Upper lobe of left lung (tissue), 4 donors: Measurements from ENCODE around the gene UBE4A.

Source experiments
- CTCF ChIP-seq, 6 experiments: fragments of 450-650 bp in 4 of 6; fragments of 200-600 bp in 2 of 6; sonication (generic) in 2 of 6; IDR thresholded peaks; one replicate each; pipeline ENCODE4 v1.5.1; 2016 to 2019; ENCODE audit warnings: antibody characterized with exemption in 6 of 6
- EP300 ChIP-seq, 4 donors: sonication (generic); formaldehyde crosslinking; IDR thresholded peaks; one replicate each; pipeline ENCODE4 v1.5.1; 2017; ENCODE audit warnings: antibody characterized with exemption in 4 of 4, control low read depth in 2 of 4
- POLR2A ChIP-seq, 4 donors: fragments of 450-650 bp; IDR thresholded peaks; one replicate each; pipeline ENCODE4 v1.5.1; 2016 to 2017; ENCODE audit warnings: antibody characterized with exemption in 4 of 4, mild to moderate bottlenecking in 2 of 4
- POLR2AphosphoS5 ChIP-seq, 2 donors: sonication (generic); formaldehyde crosslinking; IDR thresholded peaks; one replicate each; pipeline ENCODE4 v1.5.1; 2017; ENCODE audit warnings: antibody characterized with exemption in 2 of 2

GRCh38 chr11:118435290-118435892 lies 76.0 kb downstream of the UBE4A start:
- TF ChIP-seq CTCF (IDR thresholded peaks at IDR 0.05) (no peak), POLR2AphosphoS5 (IDR thresholded peaks at IDR 0.05) (no peak), POLR2A (IDR thresholded peaks at IDR 0.05) (no peak), EP300 (IDR thresholded peaks at IDR 0.05) (no peak)
